ENCODE results near the gene INS. TPM values are rescaled to one million over a fixed set of nuclear protein-coding genes. Genes with fewer than 3 reads are reported as not detected.

INS gene
- total and polyA plus RNA-seq, 2 donors (not counting 1 experiment from before 2014, with no cell fraction given) = not detected

GRCh38 chr11:2187280-2187707, 26.3 kb upstream of the INS start:
- Histone ChIP-seq H3K36me3 (replicated peaks in 1 of 2; ENCODE audit: control extremely low read depth in 1 of 2, control insufficient read depth in 1 of 2, extremely low read depth in 1 of 2, insufficient read depth in 2 of 2, low read length in 1 of 2) (no peaks in the 10 kb centered on the region), H3K4me3 (ENCODE audit: control extremely low read depth in 1 of 5, extremely low read depth in 1 of 5, insufficient read depth in 1 of 5, low read depth in 2 of 5, low read length in 4 of 5) (no peak overlapping the region), H3K4me1 (ENCODE audit: control insufficient read depth in 2 of 2, insufficient read depth in 2 of 2, low read length in 2 of 2) (peaks cover 9 to 24% of the 10 kb centered on the region in 2 donors), H3K79me2 (ENCODE audit: control insufficient read depth, insufficient read depth, low read length) (no peaks in the 10 kb centered on the region), H3K27ac (ENCODE audit: low read length in 2 of 2) (no peak overlapping the region), H3K9ac (ENCODE audit: low read length) (no peak overlapping the region), H3K27me3 (replicated peaks in 1 of 4; ENCODE audit: control extremely low read depth in 1 of 4, control insufficient read depth in 3 of 4, insufficient read depth in 4 of 4, low read length in 3 of 4) (peaks cover 0 to 5% (median 0%) of the 10 kb centered on the region in 4 experiments), H4K20me1 (ENCODE audit: control insufficient read depth, insufficient read depth, low read length, poor library complexity, severe bottlenecking) (no peaks in the 10 kb centered on the region), H3K9me3 (ENCODE audit: control extremely low read depth in 1 of 3, control insufficient read depth in 2 of 3, insufficient read depth in 1 of 3, low read length in 2 of 3) (no peaks in the 10 kb centered on the region), H3K4me2 (replicated peaks; ENCODE audit: low read depth, low read length, poor library complexity, severe bottlenecking) (no peak overlapping the region), H2AFZ (ENCODE audit: insufficient read depth, low read depth, low read length, poor library complexity, severe bottlenecking) (no peak overlapping the region)
- ATAC-seq (ENCODE audit: low read depth) (no peak), DNase-seq (no peak)
- H3K27me3 Mint-ChIP-seq = peaks cover 13% of the 10 kb centered on the region
- no peak overlapping the region for H3K4me3 Mint-ChIP-seq
- no peak overlapping the region for H3K27ac Mint-ChIP-seq
- CTCF ChIA-PET = interaction anchor here (1.1 to 5.4 kb wide), 4 partner anchors 8 to 232 kb away, joined by 3 to 42 read pairs (median 5); no protein-coding TSS in a partner anchor
- no peak for TF ChIP-seq CTCF (IDR thresholded peaks at IDR 0.05)
- TF ChIP-seq EZH2 (IDR thresholded peaks at IDR 0.05; ENCODE audit: borderline replicate concordance, insufficient read depth, low read depth, low read length, poor library complexity, severe bottlenecking) = no peak
- no peaks in the 10 kb centered on the region for H3K9me3 Mint-ChIP-seq (ENCODE audit: insufficient read depth)
- intact Hi-C loops (cut with micrococcal nuclease) = loop anchor here (5.0 kb wide), 1 partner anchor 340 kb away; no protein-coding TSS in a partner anchor
- peaks cover 11% of the 10 kb centered on the region for H3K4me1 Mint-ChIP-seq
- 97% methylated on average over 7 of the region's 7 CpGs for WGBS (ENCODE audit: insufficient coverage)
- POLR2A ChIA-PET = interaction anchor here (0.8 kb wide), 1 partner anchor 112 kb away, joined by 9 read pairs; no protein-coding TSS in a partner anchor

- peak; percentile 78 for ATAC-seq (ENCODE audit: low read depth)
- TF ChIP-seq CTCF (IDR thresholded peaks at IDR 0.05) (peak; percentile 64), EZH2 (IDR thresholded peaks at IDR 0.05; ENCODE audit: borderline replicate concordance, insufficient read depth, low read depth, low read length, poor library complexity, severe bottlenecking) (no peak)
- WGBS (ENCODE audit: insufficient coverage) = 13% methylated on average over 21 of the region's 21 CpGs
These were observed 25.8 kb upstream of the INS start for GRCh38 chr11:2186669-2187279.

More at GRCh38 chr11:2186669-2187279, 25.8 kb upstream of the INS start:
- Histone ChIP-seq H3K4me3 (ENCODE audit: control extremely low read depth in 1 of 5, extremely low read depth in 1 of 5, insufficient read depth in 1 of 5, low read depth in 2 of 5, low read length in 4 of 5) (no peak overlapping the region), H3K79me2 (ENCODE audit: control insufficient read depth, insufficient read depth, low read length) (no peaks in the 10 kb centered on the region), H3K4me1 (ENCODE audit: control insufficient read depth in 2 of 2, insufficient read depth in 2 of 2, low read length in 2 of 2) (peaks cover 9 to 19% of the 10 kb centered on the region in 2 donors), H3K9ac (ENCODE audit: low read length) (no peak overlapping the region), H3K4me2 (replicated peaks; ENCODE audit: low read depth, low read length, poor library complexity, severe bottlenecking) (peak overlapping the region; percentile 42), H4K20me1 (ENCODE audit: control insufficient read depth, insufficient read depth, low read length, poor library complexity, severe bottlenecking) (no peaks in the 10 kb centered on the region), H3K9me3 (ENCODE audit: control extremely low read depth in 1 of 3, control insufficient read depth in 2 of 3, insufficient read depth in 1 of 3, low read length in 2 of 3) (no peaks in the 10 kb centered on the region), H3K36me3 (replicated peaks in 1 of 2; ENCODE audit: control extremely low read depth in 1 of 2, control insufficient read depth in 1 of 2, extremely low read depth in 1 of 2, insufficient read depth in 2 of 2, low read length in 1 of 2) (no peaks in the 10 kb centered on the region), H2AFZ (ENCODE audit: insufficient read depth, low read depth, low read length, poor library complexity, severe bottlenecking) (peak overlapping the region; percentile 36), H3K27me3 (replicated peaks in 1 of 4; ENCODE audit: control extremely low read depth in 1 of 4, control insufficient read depth in 3 of 4, insufficient read depth in 4 of 4, low read length in 3 of 4) (peaks cover 0 to 5% (median 0%) of the 10 kb centered on the region in 4 experiments), H3K27ac (ENCODE audit: low read length in 2 of 2) (no peak overlapping the region)
- ChIA-PET CTCF (interaction anchor here (0.6 to 5.4 kb wide), 7 partner anchors 8 to 233 kb away, joined by 3 to 42 read pairs (median 3); no protein-coding TSS in a partner anchor), POLR2A (interaction anchor here (0.8 kb wide), 1 partner anchor 112 kb away, joined by 9 read pairs; no protein-coding TSS in a partner anchor)
- DNase-seq = peak; percentile 69
- H3K27me3 Mint-ChIP-seq = peaks cover 13% of the 10 kb centered on the region
- intact Hi-C loops (cut with micrococcal nuclease) = loop anchor here (1.0 to 5.0 kb wide), 2 partner anchors 234 to 341 kb away; no protein-coding TSS in a partner anchor
- H3K4me3 Mint-ChIP-seq = no peak overlapping the region
- H3K27ac Mint-ChIP-seq = no peak overlapping the region
- no peaks in the 10 kb centered on the region for H3K9me3 Mint-ChIP-seq (ENCODE audit: insufficient read depth)
- H3K4me1 Mint-ChIP-seq = peaks cover 11% of the 10 kb centered on the region
